Posterior cingulate gyrus (tissue), 11 donors: Measurements from ENCODE around the gene LSM5.
A peak's percentile ranks its signal among the peaks of the same experiment; 100 is the strongest.

ENCODE experiments used
- DNase-seq, 10 donors: peaks; one replicate each; pipeline versions ENCODE4 v3.0.0 to v3.0.0-alpha.2; 2020 to 2021; ENCODE audit warnings: mixed read lengths in 3 of 10
- intact Hi-C: fragments of 100-400 bp; cut with DNase I; formaldehyde crosslinking; loops from one replicate; pipeline ENCODE4 v1.15.1; 2023

LSM5 gene

GRCh38 chr7:32490127-32490796 is at the start of gene LSM5:
Gene LSM5, minus strand, starts transcription at chr7:32490380. Its CDS starts 15 bp downstream, at chr7:32490365.
- DNase-seq = peak; percentile 84 to 98 (median 88)
- intact Hi-C loops = no loop called here

- no peak for DNase-seq
- intact Hi-C loops = no loop called here
These were observed 49.2 kb upstream of the LSM5 start for GRCh38 chr7:32539366-32539765.

GRCh38 chr7:32537760-32538159 is 47.6 kb upstream of the LSM5 start:
- no peak for DNase-seq
- intact Hi-C loops = no loop called here

GRCh38 chr7:32536585-32536984 is 46.4 kb upstream of the LSM5 start:
- no peak for DNase-seq
- intact Hi-C loops = no loop called here

- no peak for DNase-seq
- intact Hi-C loops = no loop called here
These were observed 45.8 kb upstream of the LSM5 start for GRCh38 chr7:32536016-32536415.

- intact Hi-C loops = no loop called here
- no peak for DNase-seq
These were observed 45.1 kb upstream of the LSM5 start for GRCh38 chr7:32535162-32535702.

- intact Hi-C loops = no loop called here
- no peak for DNase-seq
These were observed 43.3 kb upstream of the LSM5 start for GRCh38 chr7:32533276-32534029.

- intact Hi-C loops = no loop called here
- no peak for DNase-seq
These were observed 42.5 kb upstream of the LSM5 start for GRCh38 chr7:32532716-32533115.

GRCh38 chr7:32532086-32532485 is 41.9 kb upstream of the LSM5 start:
- no peak for DNase-seq
- intact Hi-C loops = no loop called here

GRCh38 chr7:32531402-32531801 is 41.2 kb upstream of the LSM5 start:
- DNase-seq = no peak
- intact Hi-C loops = no loop called here

- intact Hi-C loops = no loop called here
- DNase-seq = no peak
These were observed 35.7 kb upstream of the LSM5 start for GRCh38 chr7:32525839-32526238.

- DNase-seq = no peak
These were observed 34.5 kb upstream of the LSM5 start for GRCh38 chr7:32524631-32525030.

GRCh38 chr7:32522746-32523530 is 32.8 kb upstream of the LSM5 start:
- DNase-seq = no peak
- intact Hi-C loops = no loop called here

More at GRCh38 chr7:32524631-32525030, 34.5 kb upstream of the LSM5 start:
- intact Hi-C loops = no loop called here

- intact Hi-C loops = no loop called here
- no peak for DNase-seq
These were observed 29.6 kb upstream of the LSM5 start for GRCh38 chr7:32519763-32520162.

- intact Hi-C loops = no loop called here
- DNase-seq = no peak
These were observed 28.5 kb upstream of the LSM5 start for GRCh38 chr7:32518534-32519140.

- DNase-seq = no peak
- intact Hi-C loops = no loop called here
These were observed 26.4 kb upstream of the LSM5 start for GRCh38 chr7:32516551-32517100.

- intact Hi-C loops = no loop called here
- no peak for DNase-seq
These were observed 25.8 kb upstream of the LSM5 start for GRCh38 chr7:32515890-32516550.

GRCh38 chr7:32513210-32513609 is 23.0 kb upstream of the LSM5 start:
- intact Hi-C loops = no loop called here
- no peak for DNase-seq

GRCh38 chr7:32511791-32512190 is 21.6 kb upstream of the LSM5 start:
- intact Hi-C loops = no loop called here
- no peak for DNase-seq

- no peak for DNase-seq
- intact Hi-C loops = no loop called here
These were observed 17.2 kb upstream of the LSM5 start for GRCh38 chr7:32507414-32507813.
